Activated naive CD8-positive, alpha-beta T cell treated with anti-CD3 and anti-CD28 coated beads, Interleukin-2, amount 50 U/mL, for 16 hours (primary cell): ENCODE data around the gene MARCHF10.

Experiments
- DNase-seq: peaks from one replicate; pipeline ENCODE4 v3.0.0-alpha.2; 2020; ENCODE audit warnings: low read depth, low spot score

The MARCHF10 gene

DNA sequence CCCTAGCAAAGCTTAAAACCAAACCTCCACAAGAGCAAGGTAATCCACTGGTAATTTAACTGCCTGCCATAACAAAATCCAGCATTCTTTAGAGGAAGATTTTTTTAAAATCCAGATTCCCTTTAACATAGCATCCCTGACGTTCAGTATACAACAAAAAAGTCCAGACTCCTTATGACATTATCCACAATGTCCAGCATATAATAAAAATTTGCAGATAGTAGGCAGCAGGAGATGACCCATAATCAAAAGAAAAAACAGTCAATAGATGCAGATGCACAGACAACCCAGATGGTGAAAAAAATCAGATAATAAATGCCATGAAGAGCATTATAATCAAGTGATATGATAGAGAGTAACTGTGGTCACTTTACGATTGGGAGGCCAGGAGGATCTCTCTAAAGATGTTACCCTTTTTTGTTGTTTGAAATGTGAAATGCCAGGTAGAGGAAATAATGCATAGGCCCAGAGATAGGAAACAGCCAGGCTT lies 147.4 kb downstream of the MARCHF10 start:
- DNase-seq = no peak

DNA sequence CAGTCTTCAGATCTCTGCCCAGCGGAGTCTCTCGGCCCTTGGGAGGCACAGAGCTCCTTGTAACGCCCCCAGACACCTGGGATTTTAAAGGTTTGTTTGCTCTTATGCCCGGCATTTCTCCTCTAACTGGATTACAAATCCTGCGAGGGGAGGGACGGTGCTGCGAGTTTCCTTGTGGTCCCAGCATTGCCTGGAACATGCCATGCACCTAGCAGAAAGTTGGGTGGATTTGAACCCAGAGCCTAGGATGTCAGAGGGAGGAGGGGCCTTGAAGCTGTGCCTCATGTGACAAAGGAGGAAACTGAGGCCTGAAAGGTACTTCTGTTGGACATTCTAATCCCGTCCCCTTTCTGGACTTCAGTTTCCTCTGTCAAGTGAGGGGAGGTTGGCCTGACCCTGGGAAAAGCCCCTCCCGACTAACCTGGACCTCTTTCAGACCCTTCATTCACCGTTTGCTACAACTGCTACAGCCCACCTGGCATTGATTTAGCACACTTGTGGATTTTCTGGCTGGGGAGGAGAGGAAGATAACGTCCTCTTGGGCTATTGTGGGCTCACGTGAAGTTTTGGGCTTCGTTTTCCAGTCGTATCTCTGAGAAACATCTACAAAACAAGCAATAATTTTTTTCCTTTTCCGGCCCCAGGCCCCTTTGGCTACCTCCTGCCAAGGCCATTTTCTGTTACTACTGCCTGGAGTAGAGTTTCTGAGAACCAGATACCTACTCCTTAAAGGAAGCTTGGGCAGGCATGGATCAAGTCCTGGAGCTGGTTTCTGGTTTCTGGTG lies 149.8 kb downstream of the MARCHF10 start:
- no peak for DNase-seq

DNA sequence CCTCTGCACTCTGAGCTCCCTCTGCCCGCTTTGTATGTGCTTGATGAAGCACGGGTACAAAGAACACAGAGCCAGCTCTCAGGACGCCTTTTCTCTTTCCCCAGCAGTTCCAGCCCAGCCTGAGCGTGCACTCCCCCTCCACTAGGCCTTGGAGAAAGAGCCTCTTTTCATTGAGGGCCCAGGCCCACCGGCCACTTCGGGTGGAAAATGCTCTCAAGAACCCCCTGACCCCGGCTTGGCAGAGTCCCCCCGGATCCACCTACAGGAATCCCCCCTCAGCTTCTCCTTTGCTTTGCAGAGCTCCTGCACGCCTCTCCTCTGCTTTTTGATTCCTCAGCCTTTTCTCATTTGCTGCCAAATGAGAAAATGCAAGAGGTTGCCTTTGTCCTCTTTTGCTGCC lies 150.4 kb downstream of the MARCHF10 start:
- no peak for DNase-seq

DNA sequence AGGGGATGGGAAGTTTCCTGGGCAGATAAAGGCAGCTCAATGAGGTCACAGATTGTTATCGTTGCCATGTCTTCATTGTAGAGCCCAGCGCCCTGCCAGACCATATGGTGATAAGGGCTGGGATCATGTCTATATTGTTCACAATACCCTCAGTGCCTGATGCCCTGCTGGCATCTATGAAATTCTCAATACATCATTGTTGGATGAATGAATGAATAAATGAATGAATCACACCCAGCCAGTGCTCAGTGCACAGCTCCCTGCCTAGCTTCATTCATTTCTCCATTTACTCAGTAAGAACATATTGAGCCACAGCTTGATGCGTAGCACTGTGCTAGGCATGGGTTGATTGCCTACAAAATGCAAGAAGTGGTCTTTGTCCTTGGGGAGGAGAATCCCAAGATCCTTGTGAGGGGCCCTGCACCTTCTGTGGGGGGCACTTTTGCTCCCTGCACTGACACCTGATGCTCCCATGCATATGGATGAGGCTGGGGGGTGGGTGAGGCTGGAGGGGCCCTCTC lies 150.9 kb downstream of the MARCHF10 start:
- no peak for DNase-seq

DNA sequence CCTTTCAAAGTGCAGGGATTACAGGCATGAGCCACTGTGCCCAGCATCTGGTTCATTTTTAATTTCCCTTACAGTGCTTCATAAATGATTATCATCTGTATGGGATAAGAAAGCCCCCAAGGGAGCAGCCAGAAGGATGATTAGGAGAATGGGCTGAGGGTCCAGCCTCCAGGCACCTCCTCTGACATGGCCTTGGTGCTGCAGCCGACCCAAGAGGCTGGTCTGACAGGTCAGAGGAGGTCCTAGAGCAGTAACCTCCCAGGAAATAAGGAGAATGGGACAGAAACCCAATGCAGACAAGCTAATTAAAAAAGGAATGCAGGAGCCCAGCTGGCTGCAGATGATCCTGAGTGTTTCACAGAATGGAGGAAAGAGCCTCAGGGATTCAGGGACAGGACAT lies 151.7 kb downstream of the MARCHF10 start:
- DNase-seq = no peak

DNA sequence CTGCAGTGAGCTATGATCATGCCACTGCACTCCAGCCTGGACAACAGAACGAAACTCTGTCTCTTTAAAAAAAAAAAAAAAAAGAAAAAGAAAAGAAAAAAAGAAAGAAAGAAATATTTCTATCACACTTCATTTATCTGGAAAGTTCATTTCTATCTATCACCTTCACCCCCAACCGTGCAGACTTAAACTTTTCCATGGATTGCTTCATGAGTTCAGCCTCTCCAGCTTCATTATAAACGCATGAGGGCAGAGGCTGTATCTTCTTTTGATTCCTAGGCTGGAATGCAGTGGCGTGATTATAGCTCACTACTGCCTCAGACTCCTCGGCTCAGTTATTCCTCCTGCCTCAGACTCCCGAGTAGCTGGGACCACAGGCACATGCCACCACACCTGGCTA lies 152.5 kb downstream of the MARCHF10 start:
- no peak for DNase-seq

DNA sequence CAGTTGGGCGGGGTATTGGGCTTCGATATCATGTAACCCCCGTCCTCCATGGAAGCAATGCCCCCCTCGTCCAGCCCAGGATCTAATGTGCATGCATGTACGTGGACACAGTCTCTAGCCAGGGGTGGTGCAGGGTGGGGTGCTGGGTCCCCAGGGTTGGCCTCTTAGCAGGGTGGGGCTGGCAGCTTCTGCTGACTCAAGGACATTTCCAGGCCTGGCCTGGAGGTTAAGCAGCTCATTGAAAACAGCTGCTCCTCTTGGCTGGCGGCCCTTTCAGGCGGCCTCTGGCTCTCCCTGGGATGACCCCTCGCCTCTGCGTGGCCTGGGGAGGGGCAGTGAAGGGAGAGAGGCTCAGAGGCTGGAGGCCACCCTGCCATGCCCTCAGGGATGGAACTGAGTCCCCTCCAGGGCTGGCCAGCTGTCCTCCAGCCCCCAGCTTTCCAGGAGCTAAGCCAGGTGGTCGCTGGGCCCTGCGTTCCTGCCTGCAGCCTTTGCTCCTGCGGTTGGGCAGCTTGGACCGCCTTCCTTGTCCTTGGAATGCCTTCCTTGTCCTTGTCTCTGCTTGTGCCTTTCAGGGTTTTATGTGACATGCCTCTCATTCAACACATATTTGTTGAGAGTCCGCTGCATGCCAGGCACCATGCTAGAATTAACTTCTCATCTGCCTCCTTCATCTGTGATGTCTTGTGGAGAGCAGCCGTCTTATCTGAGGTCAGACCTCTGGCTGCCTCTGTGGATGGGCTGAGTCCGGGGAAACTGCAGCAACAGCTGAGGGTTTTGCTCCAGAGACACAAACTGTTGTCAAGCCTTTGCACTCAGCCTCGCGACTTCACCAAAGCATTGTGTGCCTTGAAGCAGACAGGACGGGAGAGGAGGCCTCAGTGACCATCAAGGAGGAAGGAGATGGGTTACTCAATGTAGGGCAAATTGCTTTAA lies 154.0 kb downstream of the MARCHF10 start:
- no peak for DNase-seq

DNA sequence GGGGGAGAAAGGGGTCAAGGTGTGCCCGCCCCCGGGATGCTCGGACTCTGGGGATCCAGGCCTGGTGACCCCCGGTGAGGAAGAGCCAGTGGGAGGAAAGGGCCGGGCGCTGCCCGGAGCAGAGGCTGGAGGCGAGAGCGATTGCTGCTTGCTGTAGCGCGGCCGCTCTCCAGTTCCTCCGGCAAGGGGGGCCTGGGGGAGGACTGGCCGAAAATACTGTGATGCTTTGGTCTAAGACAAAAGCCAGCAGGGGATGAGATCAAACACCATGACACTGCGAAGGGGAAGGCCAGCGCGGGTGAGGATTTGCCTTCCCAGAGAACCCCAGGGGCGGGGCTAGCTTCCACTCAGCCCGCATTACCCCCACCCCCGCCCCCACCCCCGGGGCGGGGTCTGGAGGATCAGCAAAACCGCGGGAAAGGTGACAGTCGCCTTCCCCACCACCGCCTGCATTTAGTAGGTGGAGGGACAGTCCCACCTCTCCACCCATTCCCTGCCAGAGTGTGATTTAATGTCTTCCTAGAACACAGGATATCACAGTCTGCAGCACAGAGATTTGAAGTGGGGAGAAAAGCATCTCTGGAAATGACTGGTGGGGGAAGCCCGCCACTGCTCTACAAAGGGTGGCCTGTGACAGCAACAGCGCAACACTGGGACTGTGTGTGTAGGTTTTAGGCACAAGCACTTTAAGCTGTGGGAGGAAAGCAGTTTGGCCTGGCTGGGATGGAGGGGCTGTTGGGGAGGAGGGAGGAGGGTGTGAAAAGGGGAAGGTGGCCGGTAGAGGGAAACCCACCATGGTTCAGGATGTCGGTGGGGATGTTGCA lies 154.9 kb downstream of the MARCHF10 start:
- DNase-seq = peak; percentile 84

DNA sequence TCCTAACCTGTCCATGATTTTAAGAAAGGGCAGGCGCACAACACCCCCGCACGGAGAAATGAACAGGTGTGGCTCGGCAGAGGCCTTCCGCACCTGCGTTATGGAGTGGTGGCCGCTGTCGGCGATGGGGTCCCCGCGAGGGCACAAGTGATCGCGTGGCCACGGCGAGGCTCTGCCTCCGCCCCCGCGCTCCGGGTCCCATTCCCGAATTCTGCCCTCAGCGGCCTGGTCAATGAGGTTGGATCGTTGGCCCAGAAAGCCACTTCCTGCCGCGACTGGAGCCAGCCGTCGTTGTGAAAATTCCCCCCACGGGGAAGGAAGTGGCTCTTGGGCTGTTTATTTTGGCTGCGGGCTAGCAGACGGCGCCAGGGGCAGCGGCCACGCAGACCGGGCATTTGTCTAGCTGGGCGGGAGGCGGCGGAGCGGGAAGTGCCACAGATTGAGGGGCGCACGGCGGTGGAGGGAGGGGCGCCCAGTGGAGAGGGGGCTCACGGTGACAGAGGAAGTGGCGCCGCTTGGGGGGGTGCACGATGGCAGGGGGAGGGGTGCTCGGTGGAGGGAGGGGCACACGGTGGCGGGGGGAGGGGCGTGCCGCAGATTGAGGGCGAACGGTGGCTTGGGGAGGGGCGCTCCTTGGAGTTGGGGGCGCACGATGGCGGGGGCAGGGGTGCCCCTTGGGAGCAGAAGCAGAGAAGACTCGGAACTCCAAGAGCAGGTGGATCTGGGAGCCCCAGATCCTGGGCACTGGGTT lies 155.7 kb downstream of the MARCHF10 start:
- no peak for DNase-seq
